A549 (cell line): ENCODE measurements around the gene LCN9. TPM values are rescaled to one million over a fixed set of nuclear protein-coding genes. Genes with fewer than 3 reads are reported as not detected.

Experiments
- ATAC-seq, 2 experiments: fragments of 200-7000 bp in 1 of 2; fragments of >200 bp in 1 of 2; cut with Nextera tagmentation in 1 of 2; cut with Tn5 transposase in 1 of 2; 3 replicates each; pipeline versions ENCODE4 v1.8.0 to v1.9.1; 2018 to 2020; ENCODE audit warnings: mild to moderate bottlenecking in 1 of 2, moderate library complexity in 1 of 2
- CTCF ChIA-PET: fragments of 300-600 bp; sonication (Branson Sonifier 250); formaldehyde crosslinking; extraction: SDS; loops from one replicate; lab custom pipeline; 2021; ENCODE audit warnings: antibody characterized with exemption, inconsistent platforms; lab: Yijun Ruan, JAX
- POLR2A ChIA-PET: fragments of 350-600 bp; formaldehyde crosslinking; extraction: SDS; loops from one replicate; lab custom pipeline; 2021; ENCODE audit warnings: antibody characterized with exemption, inconsistent platforms; lab: Yijun Ruan, JAX
- DNase-seq, 2 experiments: peaks; one replicate each; pipeline versions ENCODE4 v3.0.0 to v3.0.0-alpha.2; 2011 to 2016; ENCODE audit warnings: low read depth in 1 of 2, low spot score in 1 of 2
- FAIRE-seq: peaks from 2 replicates; lab custom pipeline; 2011; peaks lifted over from hg19 to GRCh38; lab: Jason Lieb, UNC
- H3K27ac ChIP-seq, 2 experiments: fragments of >200 bp; sonication (Bioruptor Twin); formaldehyde crosslinking; 3 replicates each; pipeline ENCODE4 v1.5.1; 2016 to 2017
- H3K4me1 ChIP-seq: fragments of >200 bp; sonication (Bioruptor Twin); formaldehyde crosslinking; 3 replicates; pipeline ENCODE4 v1.6.1; 2016
- H3K4me2 ChIP-seq: fragments of >200 bp; sonication (Bioruptor Twin); formaldehyde crosslinking; 3 replicates; pipeline ENCODE4 v1.6.1; 2016
- H3K4me3 ChIP-seq: fragments of >200 bp; sonication (Bioruptor Twin); formaldehyde crosslinking; 3 replicates; pipeline ENCODE4 v1.5.1; 2016
- H3K9me3 ChIP-seq: fragments of >200 bp; sonication (Bioruptor Twin); formaldehyde crosslinking; 3 replicates; pipeline ENCODE4 v1.6.1; 2016
- CHD2 ChIP-seq: fragments of 150-350 bp; IDR thresholded peaks from 2 replicates; pipeline ENCODE4 v1.6.1; 2014; ENCODE audit warnings: low read length; ENCODE audit not compliant: partially characterized antibody
- CHD4 ChIP-seq: fragments of 200-600 bp; sonication (generic); IDR thresholded peaks from 2 replicates; pipeline ENCODE4 v1.6.1; 2016; ENCODE audit warnings: antibody characterized with exemption, mild to moderate bottlenecking, borderline replicate concordance
- EHMT2 ChIP-seq: fragments of 200-600 bp; sonication (generic); IDR thresholded peaks from 2 replicates; pipeline ENCODE4 v1.6.1; 2016; ENCODE audit warnings: antibody characterized with exemption, low read depth, mild to moderate bottlenecking, moderate library complexity
- ESRRA ChIP-seq: fragments of 150-350 bp; IDR thresholded peaks from 2 replicates; pipeline ENCODE4 v1.6.1; 2014; ENCODE audit warnings: mild to moderate bottlenecking, low read length, borderline replicate concordance
- FOSL2 ChIP-seq, 2 experiments: fragments of 450-650 bp in 1 of 2; fragments of >200 bp in 1 of 2; sonication (Bioruptor Twin) in 1 of 2; formaldehyde crosslinking; IDR thresholded peaks; 2 replicates each; pipeline versions ENCODE4 v1.5.0 to v1.6.1; 2016 to 2020; ENCODE audit warnings: mild to moderate bottlenecking in 1 of 2, moderate library complexity in 1 of 2
- GATA3 ChIP-seq: IDR thresholded peaks from 2 replicates; pipeline ENCODE4 v1.6.1; 2012; ENCODE audit warnings: borderline replicate concordance
- HOXB13 ChIP-seq: fragments of 250-450 bp; sonication (Bioruptor Pico); IDR thresholded peaks from 2 replicates; pipeline ENCODE4 v1.5.0; 2020; ENCODE audit warnings: low read depth, mild to moderate bottlenecking, moderate library complexity
- JUN ChIP-seq, 2 experiments: fragments of >200 bp; sonication (Bioruptor Twin); formaldehyde crosslinking; IDR thresholded peaks; 2 replicates in 1 of 2; 3 replicates in 1 of 2; pipeline ENCODE4 v1.6.1; 2016 to 2017
- JUNB ChIP-seq: fragments of >200 bp; sonication (Bioruptor Twin); formaldehyde crosslinking; IDR thresholded peaks from 2 replicates; pipeline ENCODE4 v1.6.1; 2016
- KDM1A ChIP-seq: fragments of 200-600 bp; sonication (generic); IDR thresholded peaks from 2 replicates; pipeline ENCODE4 v1.6.1; 2016; ENCODE audit warnings: low read depth, mild to moderate bottlenecking
- MAZ ChIP-seq: fragments of 150-350 bp; IDR thresholded peaks from 2 replicates; pipeline ENCODE4 v1.6.1; 2014; ENCODE audit warnings: antibody characterized with exemption, low read depth, low read length, borderline replicate concordance
- NPAS2 ChIP-seq: fragments of 250-450 bp; sonication (Bioruptor Pico); IDR thresholded peaks from 2 replicates; pipeline ENCODE4 v1.8.0; 2022; ENCODE audit warnings: mild to moderate bottlenecking, moderate library complexity, borderline replicate concordance
- PHF8 ChIP-seq: fragments of 200-600 bp; sonication (generic); IDR thresholded peaks from 2 replicates; pipeline ENCODE4 v1.6.1; 2016; ENCODE audit warnings: low read depth, mild to moderate bottlenecking, antibody characterized with exemption, moderate library complexity, borderline replicate concordance
- POLR2A ChIP-seq: IDR thresholded peaks from 2 replicates; pipeline ENCODE4 v1.6.1; 2012; ENCODE audit warnings: mild to moderate bottlenecking, low read length
- POLR2AphosphoS2 ChIP-seq: conservative IDR thresholded peaks from 2 replicates; pipeline ENCODE4 v1.6.1; 2012; ENCODE audit warnings: low read length, improper control_type of control experiment, inconsistent platforms
- RFX5 ChIP-seq: fragments of 450-650 bp; IDR thresholded peaks from 2 replicates; pipeline ENCODE4 v1.7.1; 2014; ENCODE audit warnings: antibody characterized with exemption, mild to moderate bottlenecking, moderate library complexity
- RNF2 ChIP-seq: fragments of 200-600 bp; sonication (generic); IDR thresholded peaks from 2 replicates; pipeline ENCODE4 v1.6.1; 2016; ENCODE audit warnings: low read depth, mild to moderate bottlenecking, antibody characterized with exemption, moderate library complexity, borderline replicate concordance
- ZC3H11A ChIP-seq: fragments of 450-650 bp; IDR thresholded peaks from 2 replicates; pipeline ENCODE4 v1.6.1; 2014; ENCODE audit warnings: antibody characterized with exemption, mild to moderate bottlenecking
- ZFP36 ChIP-seq: fragments of 450-650 bp; IDR thresholded peaks from 2 replicates; pipeline ENCODE4 v1.6.1; 2014; ENCODE audit warnings: borderline replicate concordance; ENCODE audit not compliant: partially characterized antibody
- WGBS: methylation state at CpG from one replicate; pipeline ENCODE4 v1.1.6; 2017; ENCODE audit errors: missing lambda C conversion rate; 5-methylcytosine and 5-hydroxymethylcytosine counted together
- polyA plus RNA-seq, 4 experiments: library from polyadenylated mRNA; depleted of rRNA in 3 of 4; stranded (reverse); fragments of >200 nt; fragmentation: RNase III in 1 of 4; extraction: RNeasy Plus Mini Kit Qiagen cat#74134 plus additional on column Dnase treatment in 1 of 4; gene quantifications; 2 replicates in 3 of 4; 3 replicates in 1 of 4; pipeline ENCODE4 v1.2.3, GENCODE V29; 2011 to 2017
- TF ChIP-seq, protein P1 (sequence below): fragments of 200-600 bp; sonication (generic); IDR thresholded peaks from 2 replicates; pipeline ENCODE4 v1.6.1; 2016; ENCODE audit warnings: antibody characterized with exemption, mild to moderate bottlenecking, moderate library complexity
- TF ChIP-seq, protein P2 (sequence below): fragments of >200 bp; sonication (Bioruptor Twin); formaldehyde crosslinking; IDR thresholded peaks from 2 replicates; pipeline ENCODE4 v1.6.1; 2016
- TF ChIP-seq, protein P3 (sequence below): fragments of 250-450 bp; sonication (Bioruptor Pico); IDR thresholded peaks from 2 replicates; pipeline ENCODE4 v1.5.0; 2020; ENCODE audit warnings: low read depth, mild to moderate bottlenecking, moderate library complexity
- TF ChIP-seq, protein P4 (sequence below): IDR thresholded peaks from 2 replicates; pipeline ENCODE4 v1.6.1; 2012
- TF ChIP-seq, protein P5 (sequence below): fragments of >200 bp; sonication (Bioruptor Twin); formaldehyde crosslinking; IDR thresholded peaks from 3 replicates; pipeline ENCODE4 v1.5.1; 2016

LCN9 gene
- polyA plus RNA-seq, 2 of the 4 experiments (the other 2 are of a cell fraction), result not detected

DNA sequence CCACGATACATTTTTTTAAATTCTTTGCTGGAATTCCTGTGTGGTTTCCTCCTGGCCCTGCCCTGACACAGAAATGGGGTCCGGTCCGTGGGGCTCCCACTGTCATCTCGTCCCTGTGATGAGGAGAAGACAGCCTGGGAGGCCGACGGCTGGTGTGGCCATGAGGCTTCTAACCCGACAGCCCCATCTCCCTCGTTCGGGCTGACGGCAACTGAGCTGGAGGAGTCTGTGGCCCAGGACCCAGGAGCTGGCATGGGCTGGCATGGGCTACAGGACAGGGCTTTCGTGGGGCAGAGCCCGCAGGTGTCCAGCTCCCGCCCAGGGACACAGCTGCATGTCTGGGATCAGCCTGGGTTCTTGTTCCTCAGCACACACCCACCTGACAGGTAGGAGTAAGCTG lies 13.8 kb downstream of the LCN9 start:
- no peak overlapping the region for H3K27ac ChIP-seq
- ChIA-PET CTCF (interaction anchor here (0.8 to 1.5 kb wide), 3 partner anchors 9 to 187 kb away, joined by 3 to 5 read pairs (median 4); no protein-coding TSS in a partner anchor), POLR2A (no interaction called here)
- WGBS, result 43% methylated on average over 4 of the region's 13 CpGs
- 0 out of 3 replicates have a peak, but pooled peaks cover 5% of the 10 kb centered on the region for H3K4me1 ChIP-seq
- no peak overlapping the region for H3K4me3 ChIP-seq
- no peak overlapping the region for H3K4me2 ChIP-seq
- DNase-seq (no peak), FAIRE-seq (no peak), ATAC-seq (no peak)
- H3K9me3 ChIP-seq, result no peaks in the 10 kb centered on the region
- TF ChIP-seq ZC3H11A, result no peak
- TF ChIP-seq JUN (IDR thresholded peaks at IDR 0.05), result no peak
- TF ChIP-seq NPAS2 (CRISPR knock-in tag), result no peak
- TF ChIP-seq MAZ, result no peak
- TF ChIP-seq, protein P1, sequence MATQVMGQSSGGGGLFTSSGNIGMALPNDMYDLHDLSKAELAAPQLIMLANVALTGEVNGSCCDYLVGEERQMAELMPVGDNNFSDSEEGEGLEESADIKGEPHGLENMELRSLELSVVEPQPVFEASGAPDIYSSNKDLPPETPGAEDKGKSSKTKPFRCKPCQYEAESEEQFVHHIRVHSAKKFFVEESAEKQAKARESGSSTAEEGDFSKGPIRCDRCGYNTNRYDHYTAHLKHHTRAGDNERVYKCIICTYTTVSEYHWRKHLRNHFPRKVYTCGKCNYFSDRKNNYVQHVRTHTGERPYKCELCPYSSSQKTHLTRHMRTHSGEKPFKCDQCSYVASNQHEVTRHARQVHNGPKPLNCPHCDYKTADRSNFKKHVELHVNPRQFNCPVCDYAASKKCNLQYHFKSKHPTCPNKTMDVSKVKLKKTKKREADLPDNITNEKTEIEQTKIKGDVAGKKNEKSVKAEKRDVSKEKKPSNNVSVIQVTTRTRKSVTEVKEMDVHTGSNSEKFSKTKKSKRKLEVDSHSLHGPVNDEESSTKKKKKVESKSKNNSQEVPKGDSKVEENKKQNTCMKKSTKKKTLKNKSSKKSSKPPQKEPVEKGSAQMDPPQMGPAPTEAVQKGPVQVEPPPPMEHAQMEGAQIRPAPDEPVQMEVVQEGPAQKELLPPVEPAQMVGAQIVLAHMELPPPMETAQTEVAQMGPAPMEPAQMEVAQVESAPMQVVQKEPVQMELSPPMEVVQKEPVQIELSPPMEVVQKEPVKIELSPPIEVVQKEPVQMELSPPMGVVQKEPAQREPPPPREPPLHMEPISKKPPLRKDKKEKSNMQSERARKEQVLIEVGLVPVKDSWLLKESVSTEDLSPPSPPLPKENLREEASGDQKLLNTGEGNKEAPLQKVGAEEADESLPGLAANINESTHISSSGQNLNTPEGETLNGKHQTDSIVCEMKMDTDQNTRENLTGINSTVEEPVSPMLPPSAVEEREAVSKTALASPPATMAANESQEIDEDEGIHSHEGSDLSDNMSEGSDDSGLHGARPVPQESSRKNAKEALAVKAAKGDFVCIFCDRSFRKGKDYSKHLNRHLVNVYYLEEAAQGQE, result no peak
- TF ChIP-seq, protein P2, sequence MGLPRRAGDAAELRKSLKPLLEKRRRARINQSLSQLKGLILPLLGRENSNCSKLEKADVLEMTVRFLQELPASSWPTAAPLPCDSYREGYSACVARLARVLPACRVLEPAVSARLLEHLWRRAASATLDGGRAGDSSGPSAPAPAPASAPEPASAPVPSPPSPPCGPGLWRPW, result no peak
- no peak for TF ChIP-seq PHF8
- TF ChIP-seq, protein P3, sequence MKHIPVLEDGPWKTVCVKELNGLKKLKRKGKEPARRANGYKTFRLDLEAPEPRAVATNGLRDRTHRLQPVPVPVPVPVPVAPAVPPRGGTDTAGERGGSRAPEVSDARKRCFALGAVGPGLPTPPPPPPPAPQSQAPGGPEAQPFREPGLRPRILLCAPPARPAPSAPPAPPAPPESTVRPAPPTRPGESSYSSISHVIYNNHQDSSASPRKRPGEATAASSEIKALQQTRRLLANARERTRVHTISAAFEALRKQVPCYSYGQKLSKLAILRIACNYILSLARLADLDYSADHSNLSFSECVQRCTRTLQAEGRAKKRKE, result no peak

DNA sequence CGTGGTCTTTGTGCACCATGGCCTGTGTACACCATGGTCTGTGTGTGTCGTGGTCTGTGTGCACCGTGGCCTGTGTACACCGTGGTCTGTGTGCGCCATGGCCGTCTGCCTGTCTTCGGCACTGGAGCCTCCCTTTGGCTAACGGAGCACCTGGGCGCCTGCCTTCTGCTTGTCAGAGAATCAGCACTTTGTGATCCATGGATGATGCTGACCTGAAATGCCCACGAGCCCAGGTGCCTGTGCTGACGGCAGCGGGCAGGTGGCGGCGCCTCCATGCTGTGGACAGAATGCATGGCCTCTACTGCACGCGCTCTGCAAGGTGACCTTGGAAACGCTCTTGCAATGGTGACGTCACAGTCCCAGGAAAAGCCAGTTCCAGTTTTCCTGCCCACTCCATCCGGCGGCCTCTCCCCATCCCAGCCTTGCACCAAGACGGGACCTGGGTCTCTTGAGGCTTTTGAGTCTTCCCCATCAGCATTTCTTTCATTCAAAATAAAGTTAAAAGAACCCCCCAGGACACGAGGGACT lies 14.6 kb downstream of the LCN9 start:
- WGBS, result 33% methylated on average over 20 of the region's 22 CpGs
- Histone ChIP-seq H3K27ac (no peak overlapping the region), H3K4me2 (no peak overlapping the region), H3K9me3 (no peaks in the 10 kb centered on the region), H3K4me1 (0 out of 3 replicates have a peak, but pooled peaks cover 5% of the 10 kb centered on the region), H3K4me3 (no peak overlapping the region)
- no peak for ATAC-seq
- ChIA-PET CTCF (no interaction called here), POLR2A (no interaction called here)
- TF ChIP-seq, protein P4, sequence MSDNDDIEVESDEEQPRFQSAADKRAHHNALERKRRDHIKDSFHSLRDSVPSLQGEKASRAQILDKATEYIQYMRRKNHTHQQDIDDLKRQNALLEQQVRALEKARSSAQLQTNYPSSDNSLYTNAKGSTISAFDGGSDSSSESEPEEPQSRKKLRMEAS, result no peak
- TF ChIP-seq ESRRA, result no peak
- no peak for TF ChIP-seq JUNB
- TF ChIP-seq FOSL2 (IDR thresholded peaks at IDR 0.05), result no peak
- no peak for TF ChIP-seq FOSL2 (CRISPR knock-in tag; IDR thresholded peaks at IDR 0.05)
- TF ChIP-seq CHD2, result no peak
- TF ChIP-seq, protein P5, sequence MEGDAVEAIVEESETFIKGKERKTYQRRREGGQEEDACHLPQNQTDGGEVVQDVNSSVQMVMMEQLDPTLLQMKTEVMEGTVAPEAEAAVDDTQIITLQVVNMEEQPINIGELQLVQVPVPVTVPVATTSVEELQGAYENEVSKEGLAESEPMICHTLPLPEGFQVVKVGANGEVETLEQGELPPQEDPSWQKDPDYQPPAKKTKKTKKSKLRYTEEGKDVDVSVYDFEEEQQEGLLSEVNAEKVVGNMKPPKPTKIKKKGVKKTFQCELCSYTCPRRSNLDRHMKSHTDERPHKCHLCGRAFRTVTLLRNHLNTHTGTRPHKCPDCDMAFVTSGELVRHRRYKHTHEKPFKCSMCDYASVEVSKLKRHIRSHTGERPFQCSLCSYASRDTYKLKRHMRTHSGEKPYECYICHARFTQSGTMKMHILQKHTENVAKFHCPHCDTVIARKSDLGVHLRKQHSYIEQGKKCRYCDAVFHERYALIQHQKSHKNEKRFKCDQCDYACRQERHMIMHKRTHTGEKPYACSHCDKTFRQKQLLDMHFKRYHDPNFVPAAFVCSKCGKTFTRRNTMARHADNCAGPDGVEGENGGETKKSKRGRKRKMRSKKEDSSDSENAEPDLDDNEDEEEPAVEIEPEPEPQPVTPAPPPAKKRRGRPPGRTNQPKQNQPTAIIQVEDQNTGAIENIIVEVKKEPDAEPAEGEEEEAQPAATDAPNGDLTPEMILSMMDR, result no peak
- TF ChIP-seq RNF2, result no peak
- TF ChIP-seq POLR2A, result no peak
- TF ChIP-seq HOXB13 (CRISPR knock-in tag), result no peak
- TF ChIP-seq POLR2AphosphoS2, result no peak
- TF ChIP-seq CHD4, result no peak
- no peak for TF ChIP-seq EHMT2
- TF ChIP-seq, protein P3, result no peak
- TF ChIP-seq RFX5, result no peak
- no peak for TF ChIP-seq KDM1A
- TF ChIP-seq ZFP36, result no peak
- TF ChIP-seq GATA3, result no peak
- TF ChIP-seq NPAS2 (CRISPR knock-in tag), result no peak
- no peak for DNase-seq
- FAIRE-seq, result no peak
